Stimulated activated CD8-positive, alpha-beta memory T cell treated with anti-CD3 and anti-CD28 coated beads, Interleukin-4, amount 100 ng/mL, for 24 hours (primary cell): ENCODE results near the gene SUB1.

Source experiments
- DNase-seq: peaks from one replicate; pipeline ENCODE4 v3.0.0-alpha.2; 2020; ENCODE audit warnings: low read depth

The SUB1 gene

GRCh38 chr5:32645246-32645645, 59.9 kb downstream of the SUB1 start:
- DNase-seq, result no peak

DNA sequence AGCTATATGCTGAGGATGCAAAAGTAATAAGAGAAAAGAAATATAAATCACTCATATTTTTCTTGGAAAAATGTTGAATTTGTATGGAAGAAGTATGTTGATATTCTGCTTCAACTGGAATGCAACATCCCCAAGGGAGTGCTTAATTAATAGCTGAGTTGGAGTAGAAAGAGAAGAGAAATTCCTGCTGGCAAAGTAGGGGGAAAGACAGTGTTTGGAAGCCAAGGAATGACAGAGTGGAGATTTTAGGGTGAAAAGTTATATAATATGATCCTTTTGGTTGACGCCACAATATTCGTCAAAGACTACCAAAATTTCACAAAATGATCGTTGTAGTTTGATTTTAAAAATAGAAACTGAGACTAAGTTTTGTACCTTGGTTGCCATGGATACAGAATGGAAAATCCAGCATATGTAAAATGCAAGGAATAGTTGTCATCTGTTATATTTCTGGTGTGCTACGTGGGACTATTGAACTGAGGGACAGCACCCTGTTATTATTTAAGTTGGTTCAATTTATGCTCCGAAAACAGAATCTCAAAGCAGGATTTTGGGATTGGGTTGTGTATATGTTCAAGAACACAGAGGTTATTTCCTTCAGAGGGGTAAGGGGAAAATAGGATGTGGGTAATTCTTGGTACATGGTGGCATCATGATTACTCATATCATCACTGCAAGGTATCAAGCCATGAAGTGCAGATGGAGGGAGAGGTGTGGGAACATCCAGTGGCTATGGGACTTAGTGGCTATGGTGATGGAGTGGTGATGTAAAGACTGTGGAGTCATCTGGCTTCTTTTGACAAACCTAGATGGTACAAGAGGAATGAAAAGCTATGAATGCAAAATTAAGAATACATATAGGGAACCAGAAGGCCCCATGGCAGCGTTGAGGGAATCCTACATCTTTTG, 61.0 kb downstream of the SUB1 start:
- no peak for DNase-seq

GRCh38 chr5:32651088-32651487, 65.7 kb downstream of the SUB1 start:
- no peak for DNase-seq

DNA sequence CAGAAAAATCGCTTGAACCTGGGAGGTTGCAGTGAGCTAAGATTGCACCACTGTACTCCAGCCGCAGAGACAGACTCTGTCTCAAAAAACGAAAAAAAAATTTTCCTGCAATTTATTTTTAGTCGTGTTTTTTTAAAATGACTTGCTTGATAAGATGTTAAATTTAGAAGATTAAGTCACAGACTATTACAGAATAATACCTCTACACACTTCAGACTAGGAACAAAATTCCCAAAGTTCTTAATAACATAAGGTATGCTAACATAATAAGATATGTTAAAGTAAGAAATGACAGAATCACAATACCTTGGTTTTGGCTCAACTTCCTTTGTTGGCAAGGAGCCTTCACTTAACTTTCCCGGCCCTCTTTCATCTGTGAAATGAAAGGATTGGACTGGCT, 66.3 kb downstream of the SUB1 start:
- no peak for DNase-seq
